CD4-positive, alpha-beta T cell (primary cell): ENCODE measurements around the gene LLGL2. TPM values are rescaled to one million over a fixed set of nuclear protein-coding genes. Genes with fewer than 3 reads are reported as not detected.

Experiments
- ATAC-seq: fragments of 200-7000 bp; cut with Tn5 transposase; one replicate; pipeline ENCODE4 v1.10.0; 2022; ENCODE audit warnings: mild to moderate bottlenecking; ENCODE audit not compliant: poor library complexity
- CTCF ChIA-PET: fragments of 350-600 bp; sonication (Branson Sonifier 250); formaldehyde crosslinking; loops from one replicate; lab custom pipeline; 2021; ENCODE audit warnings: antibody characterized with exemption, inconsistent platforms; lab: Charles Lee
- POLR2A ChIA-PET: fragments of 350-600 bp; sonication (Branson Sonifier 250); formaldehyde crosslinking; loops from one replicate; lab custom pipeline; 2021; ENCODE audit warnings: antibody characterized with exemption, inconsistent platforms; lab: Charles Lee
- DNase-seq, 14 experiments: peaks; one replicate each; pipeline ENCODE4 v3.0.0-alpha.2; 2013 to 2020; ENCODE audit warnings: mixed read lengths in 2 of 14
- H3K27ac ChIP-seq, 2 donors: one replicate each; pipeline versions ENCODE4 v1.5.1 to v1.7.0; 2013; ENCODE audit warnings: low read length in 2 of 2, low read depth in 1 of 2, mild to moderate bottlenecking in 1 of 2
- H3K27me3 ChIP-seq, 2 experiments: 1 replicate in 1 of 2; 2 replicates in 1 of 2; pipeline versions ENCODE4 v1.6.1 to v1.7.0; 2013; ENCODE audit warnings: low read length in 2 of 2, control low read depth in 1 of 2, mild to moderate bottlenecking in 1 of 2, moderate library complexity in 1 of 2; ENCODE audit not compliant: insufficient read depth in 2 of 2, control insufficient read depth in 1 of 2
- H3K36me3 ChIP-seq: one replicate; pipeline ENCODE4 v1.6.1; 2013; ENCODE audit warnings: low read length, control low read depth; ENCODE audit not compliant: insufficient read depth
- H3K4me1 ChIP-seq: one replicate; pipeline ENCODE4 v1.6.1; 2013; ENCODE audit warnings: low read length, control low read depth; ENCODE audit not compliant: insufficient read depth
- H3K4me3 ChIP-seq: one replicate; pipeline ENCODE4 v1.5.1; 2013; ENCODE audit warnings: mild to moderate bottlenecking, low read length, moderate library complexity
- H3K9me3 ChIP-seq, 2 experiments: 1 replicate in 1 of 2; 2 replicates in 1 of 2; pipeline versions ENCODE4 v1.6.1 to v1.7.0; 2013; ENCODE audit warnings: low read length in 2 of 2, mild to moderate bottlenecking in 2 of 2, control low read depth in 1 of 2, moderate library complexity in 1 of 2; ENCODE audit not compliant: control insufficient read depth in 1 of 2, insufficient read depth in 1 of 2
- H3K27ac Mint-ChIP-seq: one replicate; pipeline ENCODE4 v1.8.0; 2020; ENCODE audit warnings: mixed read lengths
- H3K27me3 Mint-ChIP-seq: one replicate; pipeline ENCODE4 v1.8.0; 2021; ENCODE audit warnings: mixed read lengths
- H3K36me3 Mint-ChIP-seq: one replicate; pipeline ENCODE4 v1.8.0; 2021; ENCODE audit warnings: low read depth, mixed read lengths
- H3K4me1 Mint-ChIP-seq: one replicate; pipeline ENCODE4 v1.8.0; 2021; ENCODE audit warnings: low read depth, mixed read lengths
- H3K4me3 Mint-ChIP-seq: one replicate; pipeline ENCODE4 v1.8.0; 2020; ENCODE audit warnings: mild to moderate bottlenecking, mixed read lengths
- H3K9me3 Mint-ChIP-seq: one replicate; pipeline ENCODE4 v1.8.0; 2020; ENCODE audit warnings: mixed read lengths
- CTCF ChIP-seq: fragments of 200-600 bp; IDR thresholded peaks from one replicate; pipeline ENCODE4 v1.8.0; 2022; ENCODE audit warnings: antibody characterized with exemption, mild to moderate bottlenecking
- intact Hi-C, 2 experiments: fragments of 100-400 bp; cut with DNase I in 1 of 2; cut with micrococcal nuclease in 1 of 2; formaldehyde crosslinking; loops; one replicate each; pipeline versions ENCODE4 v1.15.1 to v1.9.0; 2023 to 2025; cut with DNase I, micrococcal nuclease
- total RNA-seq, 174 experiments: library from RNA in 2 of 174; stranded (reverse) in 2 of 174; gene quantifications; one replicate each; pipeline ENCODE4 v1.2.3 and lab custom pipeline; 2021 to 2026

LLGL2 gene
- total RNA-seq, 2 experiments from 2014 or later: 31.2 to 34.2 TPM

- Mint-ChIP-seq H3K36me3 (peaks cover 62% of the 10 kb centered on the region), H3K9me3 (no peaks in the 10 kb centered on the region), H3K27ac (no peak overlapping the region), H3K4me3 (no peak overlapping the region), H3K4me1 (peaks cover 9% of the 10 kb centered on the region), H3K27me3 (no peaks in the 10 kb centered on the region)
- TF ChIP-seq CTCF: no peak
- Histone ChIP-seq H3K4me3 (no peak overlapping the region), H3K36me3 (peaks cover 62% of the 10 kb centered on the region), H3K27ac (no peak overlapping the region), H3K4me1 (peaks cover 9% of the 10 kb centered on the region), H3K27me3 (no peaks in the 10 kb centered on the region), H3K9me3 (no peaks in the 10 kb centered on the region)
- ChIA-PET CTCF (no interaction called here), POLR2A (no interaction called here)
- ATAC-seq (no peak), DNase-seq (no peak)
- intact Hi-C loops: no loop called here
Observed at GRCh38 chr17:75496005-75496404, 29.5 kb upstream of the LLGL2 start.

- Mint-ChIP-seq H3K4me3 (no peak overlapping the region), H3K27ac (peak overlapping the region; percentile 33), H3K9me3 (no peaks in the 10 kb centered on the region), H3K27me3 (no peaks in the 10 kb centered on the region), H3K4me1 (peaks cover 9% of the 10 kb centered on the region), H3K36me3 (peaks cover 42% of the 10 kb centered on the region)
- ChIA-PET POLR2A (no interaction called here), CTCF (no interaction called here)
- DNase-seq (peak in 1 of 14 experiments; percentile 5), ATAC-seq (peak; percentile 37)
- intact Hi-C loops: no loop called here
- Histone ChIP-seq H3K36me3 (peaks cover 49% of the 10 kb centered on the region), H3K27ac (no peak overlapping the region), H3K9me3 (no peaks in the 10 kb centered on the region), H3K4me1 (peaks cover 9% of the 10 kb centered on the region), H3K27me3 (no peaks in the 10 kb centered on the region), H3K4me3 (no peak overlapping the region)
- no peak for TF ChIP-seq CTCF
Observed at GRCh38 chr17:75498039-75498725, 27.3 kb upstream of the LLGL2 start.

- intact Hi-C loops: no loop called here
- H3K27ac Mint-ChIP-seq: no peak overlapping the region
- Histone ChIP-seq H3K9me3 (no peaks in the 10 kb centered on the region), H3K27me3 (no peaks in the 10 kb centered on the region), H3K4me3 (no peak overlapping the region), H3K4me1 (peaks cover 9% of the 10 kb centered on the region), H3K36me3 (peaks cover 43% of the 10 kb centered on the region), H3K27ac (no peak overlapping the region)
- no peak for DNase-seq
- no peak for TF ChIP-seq CTCF
- ChIA-PET CTCF (no interaction called here), POLR2A (interaction anchor here (0.7 kb wide), 2 partner anchors 11 to 43 kb away, joined by 3 read pairs; partner anchors contain the start of gene TMEM94)
- H3K36me3 Mint-ChIP-seq: peaks cover 42% of the 10 kb centered on the region
- H3K27me3 Mint-ChIP-seq: no peaks in the 10 kb centered on the region
- H3K4me3 Mint-ChIP-seq: no peak overlapping the region
- ATAC-seq: no peak
- no peaks in the 10 kb centered on the region for H3K9me3 Mint-ChIP-seq
- peaks cover 9% of the 10 kb centered on the region for H3K4me1 Mint-ChIP-seq
Observed at GRCh38 chr17:75498726-75499213, 26.7 kb upstream of the LLGL2 start.
